Hair follicular keratinocyte (primary cell): ENCODE results near the gene C18orf54. TPM values are rescaled to one million over a fixed set of nuclear protein-coding genes. Genes with fewer than 3 reads are reported as not detected.

Experiments used
- total RNA-seq: library from RNA; depleted of rRNA; stranded (reverse); fragments of >200 nt; gene quantifications from 2 replicates; pipeline ENCODE4 v1.2.3, GENCODE V29; 2015

C18orf54 gene
- 4.5 and 5.2 TPM in 2 replicates for total RNA-seq

DNA sequence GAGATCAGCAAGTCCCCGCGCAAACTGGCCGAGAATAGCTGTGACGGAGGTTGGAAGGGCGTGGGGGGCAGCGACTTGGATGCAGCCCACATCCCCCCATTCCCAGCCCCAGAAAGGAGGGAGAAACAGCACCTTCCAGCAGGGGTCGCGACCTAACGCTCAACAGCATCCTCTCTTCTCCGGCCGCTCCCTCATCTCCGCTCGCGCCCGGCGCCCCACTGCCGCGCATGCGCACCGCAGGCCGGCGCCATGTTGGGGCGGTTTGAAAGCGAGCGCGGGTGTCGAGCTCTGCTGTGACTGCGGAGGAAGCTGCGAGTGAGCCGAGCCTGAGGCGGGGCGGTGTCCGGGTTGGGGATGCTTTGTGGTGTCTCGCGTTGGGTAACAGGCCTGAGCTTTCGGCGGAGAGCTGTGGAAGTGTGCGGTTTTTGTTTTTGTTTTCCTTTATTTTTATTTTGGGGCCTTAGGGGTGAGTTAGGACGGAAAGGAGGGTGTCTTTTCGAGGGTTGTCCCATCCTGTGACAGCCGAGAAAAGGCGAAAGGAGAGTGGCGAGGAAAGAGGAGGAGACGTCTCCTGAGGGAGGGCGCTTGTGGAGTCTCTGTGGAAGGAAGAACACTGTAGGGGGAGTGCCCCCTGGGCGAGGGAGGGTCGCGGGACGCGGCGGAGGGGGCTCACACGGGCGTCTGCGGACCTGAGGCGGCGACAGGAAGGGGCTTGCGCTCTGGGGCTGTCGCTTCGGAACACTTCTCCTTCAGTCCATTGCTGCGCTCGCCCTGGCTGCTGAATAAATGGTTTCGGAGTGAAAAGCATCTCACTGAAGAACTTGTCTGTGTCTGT is at the start of gene C18orf54, which contains the start of gene STARD6:
Gene C18orf54, plus strand, starts transcription at position 247 of the 835 bp plus-strand sequence. CDS start 2,667 bp downstream, outside the sequence.
Gene STARD6, minus strand, starts transcription at position 199 of the 835 bp plus-strand sequence. CDS start 3,285 bp downstream, outside the sequence.

Other genes starting within 250 kb of the C18orf54 start
- 45.1 and 55.5 TPM in 2 replicates for gene MBD2, start 133.2 kb upstream of the C18orf54 start, total RNA-seq
- 10.2 and 11.7 TPM in 2 replicates for gene POLI, start 88.4 kb upstream of the C18orf54 start, total RNA-seq
- not detected in 2 replicates for gene STARD6, start within 50 bp of the C18orf54 start, total RNA-seq
- not detected in 2 replicates for gene DYNAP, start 233.3 kb downstream of the C18orf54 start, total RNA-seq